Liver (tissue), 9 donors: ENCODE results near the gene TP73. TPM values are rescaled to one million over a fixed set of nuclear protein-coding genes. Genes with fewer than 3 reads are reported as not detected.

Experiments
- DNase-seq: peaks from one replicate; pipeline ENCODE4 v3.0.0-alpha.2; 2017; ENCODE audit warnings: low spot score
- H3K27ac ChIP-seq, 2 donors: one replicate each; pipeline ENCODE4 v1.7.0; 2013; ENCODE audit warnings: inconsistent platforms in 2 of 2, low read length in 2 of 2, control low read depth in 1 of 2, low read depth in 1 of 2, mild to moderate bottlenecking in 1 of 2
- H3K27me3 ChIP-seq, 4 donors: one replicate each; pipeline versions ENCODE4 v1.6.1 to v1.7.0; 2013; ENCODE audit warnings: low read length in 3 of 4, inconsistent platforms in 1 of 4, mild to moderate bottlenecking in 1 of 4, moderate library complexity in 1 of 4; ENCODE audit not compliant: control insufficient read depth in 4 of 4, insufficient read depth in 4 of 4
- H3K36me3 ChIP-seq, 4 donors: one replicate each; pipeline versions ENCODE4 v1.6.1 to v1.7.0; 2013; ENCODE audit warnings: low read length in 3 of 4, mild to moderate bottlenecking in 3 of 4, low read depth in 1 of 4, moderate library complexity in 1 of 4; ENCODE audit not compliant: control insufficient read depth in 4 of 4, insufficient read depth in 3 of 4
- H3K4me1 ChIP-seq, 4 donors: one replicate each; pipeline versions ENCODE4 v1.6.1 to v1.7.0; 2013; ENCODE audit warnings: low read length in 3 of 4, mild to moderate bottlenecking in 3 of 4, moderate library complexity in 1 of 4; ENCODE audit not compliant: control insufficient read depth in 4 of 4, insufficient read depth in 4 of 4
- H3K4me3 ChIP-seq, 3 donors: one replicate each; pipeline versions ENCODE4 v1.6.1 to v1.7.0; 2013; ENCODE audit warnings: low read length in 3 of 3, control low read depth in 1 of 3, low read depth in 1 of 3, mild to moderate bottlenecking in 1 of 3
- H3K9ac ChIP-seq, 2 donors: one replicate each; pipeline ENCODE4 v1.7.0; 2013; ENCODE audit warnings: low read length in 2 of 2, mild to moderate bottlenecking in 2 of 2, moderate library complexity in 2 of 2, control low read depth in 1 of 2, low read depth in 1 of 2
- H3K9me3 ChIP-seq, 4 donors: one replicate each; pipeline versions ENCODE4 v1.6.1 to v1.7.0; 2013; ENCODE audit warnings: low read length in 3 of 4; ENCODE audit not compliant: control insufficient read depth in 4 of 4
- EGR1 ChIP-seq, 2 donors: IDR thresholded peaks; 2 replicates each; pipeline ENCODE4 v1.6.1; 2016 to 2018; ENCODE audit warnings: antibody characterized with exemption in 2 of 2, low read depth in 2 of 2
- FOXA1 ChIP-seq: IDR thresholded peaks from 2 replicates; pipeline ENCODE4 v1.6.1; 2016; ENCODE audit warnings: antibody characterized with exemption
- GABPA ChIP-seq, 2 donors: IDR thresholded peaks in 1 of 2; conservative IDR thresholded peaks in 1 of 2; 2 replicates each; pipeline ENCODE4 v1.6.1; 2016; ENCODE audit warnings: antibody characterized with exemption in 2 of 2, mild to moderate bottlenecking in 1 of 2, moderate library complexity in 1 of 2
- HNF4A ChIP-seq, 2 donors: conservative IDR thresholded peaks; 2 replicates each; pipeline ENCODE4 v1.6.1; 2016; ENCODE audit warnings: antibody characterized with exemption in 2 of 2, mild to moderate bottlenecking in 2 of 2
- HNF4G ChIP-seq: IDR thresholded peaks from 2 replicates; pipeline ENCODE4 v1.6.1; 2016; ENCODE audit warnings: antibody characterized with exemption
- JUND ChIP-seq, 2 donors: IDR thresholded peaks; 2 replicates each; pipeline ENCODE4 v1.6.1; 2016; ENCODE audit warnings: antibody characterized with exemption in 2 of 2
- MAX ChIP-seq: IDR thresholded peaks from 2 replicates; pipeline ENCODE4 v1.6.1; 2016; ENCODE audit warnings: antibody characterized with exemption
- NR2F2 ChIP-seq: IDR thresholded peaks from 2 replicates; pipeline ENCODE4 v1.6.1; 2016; ENCODE audit warnings: antibody characterized with exemption
- RAD21 ChIP-seq, 2 donors: IDR thresholded peaks; 2 replicates each; pipeline ENCODE4 v1.6.1; 2016; ENCODE audit warnings: antibody characterized with exemption in 2 of 2, mild to moderate bottlenecking in 2 of 2
- REST ChIP-seq: IDR thresholded peaks from 2 replicates; pipeline ENCODE4 v1.6.1; 2016; ENCODE audit warnings: antibody characterized with exemption, mild to moderate bottlenecking
- RXRA ChIP-seq, 2 donors: IDR thresholded peaks; 2 replicates each; pipeline ENCODE4 v1.6.1; 2017 to 2018; ENCODE audit warnings: antibody characterized with exemption in 2 of 2, mild to moderate bottlenecking in 1 of 2
- SP1 ChIP-seq: IDR thresholded peaks from 2 replicates; pipeline ENCODE4 v1.6.1; 2018; ENCODE audit warnings: antibody characterized with exemption, mild to moderate bottlenecking
- TAF1 ChIP-seq: conservative IDR thresholded peaks from 2 replicates; pipeline ENCODE4 v1.6.1; 2016; ENCODE audit warnings: antibody characterized with exemption, mild to moderate bottlenecking
- YY1 ChIP-seq: IDR thresholded peaks from 2 replicates; pipeline ENCODE4 v1.6.1; 2016; ENCODE audit warnings: antibody characterized with exemption, mild to moderate bottlenecking
- WGBS: extraction: QIAGEN DNeasy Blood & Tissue Kit; methylation state at CpG from one replicate; pipeline ENCODE4 v1.1.7; 2013; 5-methylcytosine and 5-hydroxymethylcytosine counted together
- polyA plus RNA-seq, 2 donors: library from polyadenylated mRNA; stranded (reverse) in 1 of 2; unstranded in 1 of 2; fragments of 200-250 nt in 1 of 2; fragments of >200 nt in 1 of 2; fragmentation: Nextera tagmentation in 1 of 2; extraction: Ambion mirVana in 1 of 2; gene quantifications; one replicate each; pipeline versions ENCODE4 v1.2.1 to v1.2.3, GENCODE V29; 2013 to 2015
- total RNA-seq, 2 donors: library from RNA; depleted of rRNA; stranded (reverse); fragments of >200 nt; gene quantifications; one replicate each; pipeline ENCODE4 v1.2.3, GENCODE V29; 2014
- TF ChIP-seq, protein P1 (sequence below): IDR thresholded peaks from 2 replicates; pipeline ENCODE4 v1.6.1; 2016; ENCODE audit warnings: antibody characterized with exemption
- TF ChIP-seq, protein P2 (sequence below): fragments of 150-350 bp; IDR thresholded peaks from 2 replicates; pipeline ENCODE4 v1.5.1; 2017; ENCODE audit warnings: improper control_type of control experiment, low read depth, low read length; ENCODE audit not compliant: missing input control
- TF ChIP-seq, protein P3 (sequence below): IDR thresholded peaks from 2 replicates; pipeline ENCODE4 v1.6.1; 2016; ENCODE audit warnings: antibody characterized with exemption
- donor health status: healthy.
- donor health status: healthy.
- donor health status: healthy.
- donor health status: healthy.
- donor health status: healthy.

TP73 gene
- total and polyA plus RNA-seq, 4 donors, result 0.08 to 0.29 (median 0.18) TPM

GRCh38 chr1:3681231-3681897 lies 29.0 kb downstream of the TP73 start:
- no peak overlapping the region for H3K4me3 ChIP-seq
- WGBS, result 91% methylated on average over 19 of the region's 19 CpGs
- H3K9me3 ChIP-seq, result no peaks in the 10 kb centered on the region
- H3K36me3 ChIP-seq, result no peaks in the 10 kb centered on the region
- H3K4me1 ChIP-seq, result no peaks in the 10 kb centered on the region
- DNase-seq, result no peak
- no peak overlapping the region for H3K27ac ChIP-seq
- no peak for TF ChIP-seq RXRA (IDR thresholded peaks at IDR 0.05)
- TF ChIP-seq, protein P1, sequence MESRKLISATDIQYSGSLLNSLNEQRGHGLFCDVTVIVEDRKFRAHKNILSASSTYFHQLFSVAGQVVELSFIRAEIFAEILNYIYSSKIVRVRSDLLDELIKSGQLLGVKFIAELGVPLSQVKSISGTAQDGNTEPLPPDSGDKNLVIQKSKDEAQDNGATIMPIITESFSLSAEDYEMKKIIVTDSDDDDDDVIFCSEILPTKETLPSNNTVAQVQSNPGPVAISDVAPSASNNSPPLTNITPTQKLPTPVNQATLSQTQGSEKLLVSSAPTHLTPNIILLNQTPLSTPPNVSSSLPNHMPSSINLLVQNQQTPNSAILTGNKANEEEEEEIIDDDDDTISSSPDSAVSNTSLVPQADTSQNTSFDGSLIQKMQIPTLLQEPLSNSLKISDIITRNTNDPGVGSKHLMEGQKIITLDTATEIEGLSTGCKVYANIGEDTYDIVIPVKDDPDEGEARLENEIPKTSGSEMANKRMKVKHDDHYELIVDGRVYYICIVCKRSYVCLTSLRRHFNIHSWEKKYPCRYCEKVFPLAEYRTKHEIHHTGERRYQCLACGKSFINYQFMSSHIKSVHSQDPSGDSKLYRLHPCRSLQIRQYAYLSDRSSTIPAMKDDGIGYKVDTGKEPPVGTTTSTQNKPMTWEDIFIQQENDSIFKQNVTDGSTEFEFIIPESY, result no peak
- TF ChIP-seq, protein P2, sequence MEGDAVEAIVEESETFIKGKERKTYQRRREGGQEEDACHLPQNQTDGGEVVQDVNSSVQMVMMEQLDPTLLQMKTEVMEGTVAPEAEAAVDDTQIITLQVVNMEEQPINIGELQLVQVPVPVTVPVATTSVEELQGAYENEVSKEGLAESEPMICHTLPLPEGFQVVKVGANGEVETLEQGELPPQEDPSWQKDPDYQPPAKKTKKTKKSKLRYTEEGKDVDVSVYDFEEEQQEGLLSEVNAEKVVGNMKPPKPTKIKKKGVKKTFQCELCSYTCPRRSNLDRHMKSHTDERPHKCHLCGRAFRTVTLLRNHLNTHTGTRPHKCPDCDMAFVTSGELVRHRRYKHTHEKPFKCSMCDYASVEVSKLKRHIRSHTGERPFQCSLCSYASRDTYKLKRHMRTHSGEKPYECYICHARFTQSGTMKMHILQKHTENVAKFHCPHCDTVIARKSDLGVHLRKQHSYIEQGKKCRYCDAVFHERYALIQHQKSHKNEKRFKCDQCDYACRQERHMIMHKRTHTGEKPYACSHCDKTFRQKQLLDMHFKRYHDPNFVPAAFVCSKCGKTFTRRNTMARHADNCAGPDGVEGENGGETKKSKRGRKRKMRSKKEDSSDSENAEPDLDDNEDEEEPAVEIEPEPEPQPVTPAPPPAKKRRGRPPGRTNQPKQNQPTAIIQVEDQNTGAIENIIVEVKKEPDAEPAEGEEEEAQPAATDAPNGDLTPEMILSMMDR, result no peak
- no peak for TF ChIP-seq REST
- no peak for TF ChIP-seq JUND (IDR thresholded peaks at IDR 0.05)
- no peak for TF ChIP-seq GABPA (IDR thresholded peaks at IDR 0.05 in 1 of 2, conservative IDR thresholded peaks at IDR 0.05 in 1 of 2)
- TF ChIP-seq HNF4G, result no peak
- TF ChIP-seq NR2F2, result no peak
- TF ChIP-seq SP1, result no peak
- TF ChIP-seq HNF4A (conservative IDR thresholded peaks at IDR 0.05), result no peak
- no peak for TF ChIP-seq FOXA1
- no peak for TF ChIP-seq MAX
- no peak for TF ChIP-seq TAF1
- TF ChIP-seq, protein P3, sequence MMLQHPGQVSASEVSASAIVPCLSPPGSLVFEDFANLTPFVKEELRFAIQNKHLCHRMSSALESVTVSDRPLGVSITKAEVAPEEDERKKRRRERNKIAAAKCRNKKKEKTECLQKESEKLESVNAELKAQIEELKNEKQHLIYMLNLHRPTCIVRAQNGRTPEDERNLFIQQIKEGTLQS, result no peak
- TF ChIP-seq EGR1 (IDR thresholded peaks at IDR 0.05; ENCODE audit: low read depth in 2 of 2), result no peak
- no peak for TF ChIP-seq RAD21 (IDR thresholded peaks at IDR 0.05)
- TF ChIP-seq YY1, result no peak
- H3K9ac ChIP-seq, result no peak overlapping the region
- H3K27me3 ChIP-seq, result no peaks in the 10 kb centered on the region
